H1 (cell line): Measurements from ENCODE around the gene IGSF9B. TPM values are rescaled to one million over a fixed set of nuclear protein-coding genes. Genes with fewer than 3 reads are reported as not detected.
A peak's percentile ranks its signal among the peaks of the same experiment; 100 is the strongest.

Experiments
- ASH2L ChIP-seq: fragments of 200-600, 300-600 bp; sonication (generic); IDR thresholded peaks from one replicate; pipeline ENCODE4 v1.7.1; 2017; ENCODE audit warnings: low read length
- CEBPB ChIP-seq: IDR thresholded peaks from 2 replicates; pipeline ENCODE4 v1.6.1; 2012; ENCODE audit warnings: low read depth, low read length
- NRF1 ChIP-seq: IDR thresholded peaks from 2 replicates; pipeline ENCODE4 v1.6.1; 2011; ENCODE audit warnings: mild to moderate bottlenecking, low read depth, low read length, improper control_type of control experiment
- SP1 ChIP-seq: IDR thresholded peaks from 2 replicates; pipeline ENCODE4 v1.6.1; 2011; ENCODE audit warnings: low read depth, low read length
- TBP ChIP-seq: IDR thresholded peaks from 2 replicates; pipeline ENCODE4 v1.6.1; 2011; ENCODE audit warnings: low read depth, low read length, improper control_type of control experiment
- TEAD4 ChIP-seq: IDR thresholded peaks from 2 replicates; pipeline ENCODE4 v1.6.1; 2012; ENCODE audit warnings: low read depth, low read length, inconsistent platforms, mixed read lengths
- YY1 ChIP-seq: IDR thresholded peaks from 2 replicates; pipeline ENCODE4 v1.6.1; 2011; ENCODE audit warnings: low read depth, mild to moderate bottlenecking, low read length
- ZNF274 ChIP-seq: IDR thresholded peaks from 2 replicates; pipeline ENCODE4 v1.7.0; 2012; ENCODE audit warnings: low read length, borderline replicate concordance; ENCODE audit errors: extremely low read depth
- polyA plus RNA-seq, 7 experiments: library from polyadenylated mRNA; depleted of rRNA in 3 of 7; stranded (reverse) in 5 of 7; unstranded in 2 of 7; fragments of >200 nt in 5 of 7; fragments of 200-250 nt in 2 of 7; gene quantifications; 1 replicate in 5 of 7; 2 replicates in 1 of 7; 4 replicates in 1 of 7; pipeline versions ENCODE4 v1.2.1 to v1.2.3, GENCODE V29; 2011 to 2013; ENCODE audit warnings: missing spikeins in 2 of 7, mixed read lengths in 2 of 7
- total RNA-seq: library from RNA; stranded (reverse); fragmentation: NEBNext Ultra II Directional; extraction: Animal tissue kit (Norgen Biotek cat#: 25700); gene quantifications from 2 replicates; pipeline ENCODE4 v1.2.1, GENCODE V29; 2021
- TF ChIP-seq, protein P1 (sequence below): fragments of 300-600 bp; sonication (generic); IDR thresholded peaks from 2 replicates; pipeline ENCODE4 v1.7.1; 2012; ENCODE audit warnings: low read length, moderate library complexity, mild to moderate bottlenecking, inconsistent platforms; ENCODE audit not compliant: insufficient replicate concordance
- TF ChIP-seq, protein P2 (sequence below): IDR thresholded peaks from 2 replicates; pipeline ENCODE4 v1.6.1; 2012; ENCODE audit warnings: inconsistent platforms

IGSF9B gene
- total and polyA plus RNA-seq, 2 of the 8 experiments (the other 6 are each of a cell fraction or from before 2014, with no cell fraction given): 16.5 to 49.2 TPM

GRCh38 chr11:133951327-133952198 lies 5.2 kb downstream of the IGSF9B start (continued):
- TF ChIP-seq, protein P1, sequence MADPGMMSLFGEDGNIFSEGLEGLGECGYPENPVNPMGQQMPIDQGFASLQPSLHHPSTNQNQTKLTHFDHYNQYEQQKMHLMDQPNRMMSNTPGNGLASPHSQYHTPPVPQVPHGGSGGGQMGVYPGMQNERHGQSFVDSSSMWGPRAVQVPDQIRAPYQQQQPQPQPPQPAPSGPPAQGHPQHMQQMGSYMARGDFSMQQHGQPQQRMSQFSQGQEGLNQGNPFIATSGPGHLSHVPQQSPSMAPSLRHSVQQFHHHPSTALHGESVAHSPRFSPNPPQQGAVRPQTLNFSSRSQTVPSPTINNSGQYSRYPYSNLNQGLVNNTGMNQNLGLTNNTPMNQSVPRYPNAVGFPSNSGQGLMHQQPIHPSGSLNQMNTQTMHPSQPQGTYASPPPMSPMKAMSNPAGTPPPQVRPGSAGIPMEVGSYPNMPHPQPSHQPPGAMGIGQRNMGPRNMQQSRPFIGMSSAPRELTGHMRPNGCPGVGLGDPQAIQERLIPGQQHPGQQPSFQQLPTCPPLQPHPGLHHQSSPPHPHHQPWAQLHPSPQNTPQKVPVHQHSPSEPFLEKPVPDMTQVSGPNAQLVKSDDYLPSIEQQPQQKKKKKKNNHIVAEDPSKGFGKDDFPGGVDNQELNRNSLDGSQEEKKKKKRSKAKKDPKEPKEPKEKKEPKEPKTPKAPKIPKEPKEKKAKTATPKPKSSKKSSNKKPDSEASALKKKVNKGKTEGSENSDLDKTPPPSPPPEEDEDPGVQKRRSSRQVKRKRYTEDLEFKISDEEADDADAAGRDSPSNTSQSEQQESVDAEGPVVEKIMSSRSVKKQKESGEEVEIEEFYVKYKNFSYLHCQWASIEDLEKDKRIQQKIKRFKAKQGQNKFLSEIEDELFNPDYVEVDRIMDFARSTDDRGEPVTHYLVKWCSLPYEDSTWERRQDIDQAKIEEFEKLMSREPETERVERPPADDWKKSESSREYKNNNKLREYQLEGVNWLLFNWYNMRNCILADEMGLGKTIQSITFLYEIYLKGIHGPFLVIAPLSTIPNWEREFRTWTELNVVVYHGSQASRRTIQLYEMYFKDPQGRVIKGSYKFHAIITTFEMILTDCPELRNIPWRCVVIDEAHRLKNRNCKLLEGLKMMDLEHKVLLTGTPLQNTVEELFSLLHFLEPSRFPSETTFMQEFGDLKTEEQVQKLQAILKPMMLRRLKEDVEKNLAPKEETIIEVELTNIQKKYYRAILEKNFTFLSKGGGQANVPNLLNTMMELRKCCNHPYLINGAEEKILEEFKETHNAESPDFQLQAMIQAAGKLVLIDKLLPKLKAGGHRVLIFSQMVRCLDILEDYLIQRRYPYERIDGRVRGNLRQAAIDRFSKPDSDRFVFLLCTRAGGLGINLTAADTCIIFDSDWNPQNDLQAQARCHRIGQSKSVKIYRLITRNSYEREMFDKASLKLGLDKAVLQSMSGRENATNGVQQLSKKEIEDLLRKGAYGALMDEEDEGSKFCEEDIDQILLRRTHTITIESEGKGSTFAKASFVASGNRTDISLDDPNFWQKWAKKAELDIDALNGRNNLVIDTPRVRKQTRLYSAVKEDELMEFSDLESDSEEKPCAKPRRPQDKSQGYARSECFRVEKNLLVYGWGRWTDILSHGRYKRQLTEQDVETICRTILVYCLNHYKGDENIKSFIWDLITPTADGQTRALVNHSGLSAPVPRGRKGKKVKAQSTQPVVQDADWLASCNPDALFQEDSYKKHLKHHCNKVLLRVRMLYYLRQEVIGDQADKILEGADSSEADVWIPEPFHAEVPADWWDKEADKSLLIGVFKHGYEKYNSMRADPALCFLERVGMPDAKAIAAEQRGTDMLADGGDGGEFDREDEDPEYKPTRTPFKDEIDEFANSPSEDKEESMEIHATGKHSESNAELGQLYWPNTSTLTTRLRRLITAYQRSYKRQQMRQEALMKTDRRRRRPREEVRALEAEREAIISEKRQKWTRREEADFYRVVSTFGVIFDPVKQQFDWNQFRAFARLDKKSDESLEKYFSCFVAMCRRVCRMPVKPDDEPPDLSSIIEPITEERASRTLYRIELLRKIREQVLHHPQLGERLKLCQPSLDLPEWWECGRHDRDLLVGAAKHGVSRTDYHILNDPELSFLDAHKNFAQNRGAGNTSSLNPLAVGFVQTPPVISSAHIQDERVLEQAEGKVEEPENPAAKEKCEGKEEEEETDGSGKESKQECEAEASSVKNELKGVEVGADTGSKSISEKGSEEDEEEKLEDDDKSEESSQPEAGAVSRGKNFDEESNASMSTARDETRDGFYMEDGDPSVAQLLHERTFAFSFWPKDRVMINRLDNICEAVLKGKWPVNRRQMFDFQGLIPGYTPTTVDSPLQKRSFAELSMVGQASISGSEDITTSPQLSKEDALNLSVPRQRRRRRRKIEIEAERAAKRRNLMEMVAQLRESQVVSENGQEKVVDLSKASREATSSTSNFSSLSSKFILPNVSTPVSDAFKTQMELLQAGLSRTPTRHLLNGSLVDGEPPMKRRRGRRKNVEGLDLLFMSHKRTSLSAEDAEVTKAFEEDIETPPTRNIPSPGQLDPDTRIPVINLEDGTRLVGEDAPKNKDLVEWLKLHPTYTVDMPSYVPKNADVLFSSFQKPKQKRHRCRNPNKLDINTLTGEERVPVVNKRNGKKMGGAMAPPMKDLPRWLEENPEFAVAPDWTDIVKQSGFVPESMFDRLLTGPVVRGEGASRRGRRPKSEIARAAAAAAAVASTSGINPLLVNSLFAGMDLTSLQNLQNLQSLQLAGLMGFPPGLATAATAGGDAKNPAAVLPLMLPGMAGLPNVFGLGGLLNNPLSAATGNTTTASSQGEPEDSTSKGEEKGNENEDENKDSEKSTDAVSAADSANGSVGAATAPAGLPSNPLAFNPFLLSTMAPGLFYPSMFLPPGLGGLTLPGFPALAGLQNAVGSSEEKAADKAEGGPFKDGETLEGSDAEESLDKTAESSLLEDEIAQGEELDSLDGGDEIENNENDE: no peak
- no peak for TF ChIP-seq TBP
- TF ChIP-seq ZNF274: no peak
- no peak for TF ChIP-seq CEBPB
- peak; percentile 62; the same call in 1 of the 2 replicates for TF ChIP-seq YY1
- no peak for TF ChIP-seq NRF1
- no peak for TF ChIP-seq SP1
- TF ChIP-seq, protein P2, sequence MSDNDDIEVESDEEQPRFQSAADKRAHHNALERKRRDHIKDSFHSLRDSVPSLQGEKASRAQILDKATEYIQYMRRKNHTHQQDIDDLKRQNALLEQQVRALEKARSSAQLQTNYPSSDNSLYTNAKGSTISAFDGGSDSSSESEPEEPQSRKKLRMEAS: peak; percentile 37; the same call in 1 of the 2 replicates
- TF ChIP-seq TEAD4: no peak
- TF ChIP-seq ASH2L: peak; percentile 70
